Measurements from ENCODE around the gene NCOR2. TPM values are rescaled to one million over a fixed set of nuclear protein-coding genes. Genes with fewer than 3 reads are reported as not detected.

The NCOR2 gene
- total and polyA plus RNA-seq, 7 donors = 44.1 to 164 (median 134) TPM

GRCh38 chr12:124609041-124609989 is 41.9 kb upstream of the NCOR2 start:
- H3K27me3 ChIP-seq (ENCODE audit: insufficient read depth in 3 of 3, low read length in 2 of 3) = no peaks in the 10 kb centered on the region
- H3K4me1 ChIP-seq = no peaks in the 10 kb centered on the region
- no peaks in the 10 kb centered on the region for H3K36me3 ChIP-seq (ENCODE audit: insufficient read depth in 1 of 2, low read depth in 1 of 2)
- 44 to 52% (median 44%) methylated on average over 27 to 32 of the region's 32 CpGs for WGBS, 3 donors
- H3K27ac ChIP-seq = no peak overlapping the region
- DNase-seq (peak; percentile 70 to 87), ATAC-seq (peak; percentile 30 to 60 (median 41))
- H3K9me3 ChIP-seq = no peaks in the 10 kb centered on the region
- H3K4me3 ChIP-seq = no peak overlapping the region
- intact Hi-C loops (cut with DNase I) = no loop called here
- no peak for TF ChIP-seq CTCF (IDR thresholded peaks at IDR 0.05)

GRCh38 chr12:124608450-124608870 is 41.0 kb upstream of the NCOR2 start:
- Histone ChIP-seq H3K9me3 (no peaks in the 10 kb centered on the region), H3K36me3 (ENCODE audit: insufficient read depth in 1 of 2, low read depth in 1 of 2) (no peaks in the 10 kb centered on the region), H3K27me3 (ENCODE audit: insufficient read depth in 3 of 3, low read length in 2 of 3) (no peaks in the 10 kb centered on the region), H3K27ac (no peak overlapping the region), H3K4me1 (no peaks in the 10 kb centered on the region), H3K4me3 (no peak overlapping the region)
- ATAC-seq (peak in 1 of 4 donors; percentile 26), DNase-seq (no peak)
- intact Hi-C loops (cut with DNase I) = no loop called here
- TF ChIP-seq CTCF (IDR thresholded peaks at IDR 0.05) = no peak
- 73 to 79% (median 75%) methylated on average over 10 of the region's 10 CpGs for WGBS, 3 donors

- ATAC-seq (no peak), DNase-seq (no peak)
- intact Hi-C loops (cut with DNase I) = no loop called here
- H3K27ac ChIP-seq = no peak overlapping the region
- 83 to 92% (median 86%) methylated on average over 23 of the region's 23 CpGs for WGBS, 3 donors
- no peak for TF ChIP-seq CTCF (IDR thresholded peaks at IDR 0.05)
- H3K27me3 ChIP-seq (ENCODE audit: insufficient read depth in 3 of 3, low read length in 2 of 3) = no peaks in the 10 kb centered on the region
- H3K9me3 ChIP-seq = no peaks in the 10 kb centered on the region
- no peaks in the 10 kb centered on the region for H3K4me1 ChIP-seq
- H3K4me3 ChIP-seq = no peak overlapping the region
- no peaks in the 10 kb centered on the region for H3K36me3 ChIP-seq (ENCODE audit: insufficient read depth in 1 of 2, low read depth in 1 of 2)
Observed at GRCh38 chr12:124607681-124608425, 40.4 kb upstream of the NCOR2 start.

GRCh38 chr12:124605883-124606774 is 38.7 kb upstream of the NCOR2 start:
- ATAC-seq (no peak), DNase-seq (no peak)
- H3K27me3 ChIP-seq (ENCODE audit: insufficient read depth in 3 of 3, low read length in 2 of 3) = no peaks in the 10 kb centered on the region
- no peak overlapping the region for H3K27ac ChIP-seq
- H3K4me3 ChIP-seq = no peak overlapping the region
- no peaks in the 10 kb centered on the region for H3K9me3 ChIP-seq
- intact Hi-C loops (cut with DNase I) = no loop called here
- 82 to 90% (median 86%) methylated on average over 22 of the region's 22 CpGs for WGBS, 3 donors
- H3K36me3 ChIP-seq (ENCODE audit: insufficient read depth in 1 of 2, low read depth in 1 of 2) = no peaks in the 10 kb centered on the region
- TF ChIP-seq CTCF (IDR thresholded peaks at IDR 0.05) = no peak
- no peaks in the 10 kb centered on the region for H3K4me1 ChIP-seq
